Left lung (tissue), 10 donors: ENCODE measurements around the gene DECR2. TPM values are rescaled to one million over a fixed set of nuclear protein-coding genes. Genes with fewer than 3 reads are reported as not detected.
A peak's percentile ranks its signal among the peaks of the same experiment; 100 is the strongest.

Source experiments
- ATAC-seq: fragments of 200-7000 bp; cut with Tn5 transposase; one replicate; pipeline ENCODE4 v1.9.1; 2020; ENCODE audit warnings: moderate library complexity
- DNase-seq, 4 donors: peaks; one replicate each; pipeline ENCODE4 v3.0.0-alpha.2; 2013 to 2020
- H3K27ac ChIP-seq, 2 donors: fragments of 200-600 bp; sonication (generic) in 1 of 2; one replicate each; pipeline versions ENCODE4 v1.5.0 to v1.8.0; 2020 to 2021
- H3K27me3 ChIP-seq, 2 donors: fragments of 200-600 bp; sonication (generic) in 1 of 2; one replicate each; pipeline versions ENCODE4 v1.5.0 to v1.8.0; 2020 to 2021
- H3K36me3 ChIP-seq, 2 donors: fragments of 200-600 bp; sonication (generic) in 1 of 2; one replicate each; pipeline versions ENCODE4 v1.5.0 to v1.8.0; 2020 to 2021
- H3K4me1 ChIP-seq, 2 donors: fragments of 200-600 bp; one replicate each; pipeline ENCODE4 v1.8.0; 2021
- H3K4me3 ChIP-seq, 2 donors: fragments of 200-600 bp; sonication (generic) in 1 of 2; one replicate each; pipeline versions ENCODE4 v1.5.0 to v1.8.0; 2020 to 2021; ENCODE audit warnings: mild to moderate bottlenecking in 1 of 2
- H3K9me3 ChIP-seq, 2 donors: fragments of 200-600 bp; sonication (generic) in 1 of 2; one replicate each; pipeline versions ENCODE4 v1.5.0 to v1.8.0; 2020 to 2021
- CTCF ChIP-seq, 2 donors: fragments of 200-600 bp; sonication (generic) in 1 of 2; IDR thresholded peaks; one replicate each; pipeline versions ENCODE4 v1.5.0 to v1.8.0; 2021; ENCODE audit warnings: antibody characterized with exemption in 2 of 2
- intact Hi-C, 2 donors: fragments of 100-400 bp; cut with DNase I; formaldehyde crosslinking; loops; one replicate each; pipeline versions ENCODE4 v1.11.2 to v1.14.2; 2022
- polyA plus RNA-seq, 6 donors: library from polyadenylated mRNA; unstranded; fragments of 120-200 nt; gene quantifications; one replicate each; pipeline ENCODE4 v1.2.1, GENCODE V29; 2013; ENCODE audit not compliant: insufficient read length in 6 of 6
- total RNA-seq, 2 donors: library from RNA; stranded (reverse); fragmentation: NEBNext Ultra II Directional; extraction: Animal tissue kit (Norgen Biotek cat#: 25700); gene quantifications; one replicate each; pipeline ENCODE4 v1.2.1, GENCODE V29; 2021
- donor health status: DM: no; HTN: yes; CAD: no.
- donor health status: DM: no; HTN: no; CAD: no.

Gene DECR2
- total and polyA plus RNA-seq, 8 donors, result 10.3 to 25.1 (median 16.7) TPM

DNA sequence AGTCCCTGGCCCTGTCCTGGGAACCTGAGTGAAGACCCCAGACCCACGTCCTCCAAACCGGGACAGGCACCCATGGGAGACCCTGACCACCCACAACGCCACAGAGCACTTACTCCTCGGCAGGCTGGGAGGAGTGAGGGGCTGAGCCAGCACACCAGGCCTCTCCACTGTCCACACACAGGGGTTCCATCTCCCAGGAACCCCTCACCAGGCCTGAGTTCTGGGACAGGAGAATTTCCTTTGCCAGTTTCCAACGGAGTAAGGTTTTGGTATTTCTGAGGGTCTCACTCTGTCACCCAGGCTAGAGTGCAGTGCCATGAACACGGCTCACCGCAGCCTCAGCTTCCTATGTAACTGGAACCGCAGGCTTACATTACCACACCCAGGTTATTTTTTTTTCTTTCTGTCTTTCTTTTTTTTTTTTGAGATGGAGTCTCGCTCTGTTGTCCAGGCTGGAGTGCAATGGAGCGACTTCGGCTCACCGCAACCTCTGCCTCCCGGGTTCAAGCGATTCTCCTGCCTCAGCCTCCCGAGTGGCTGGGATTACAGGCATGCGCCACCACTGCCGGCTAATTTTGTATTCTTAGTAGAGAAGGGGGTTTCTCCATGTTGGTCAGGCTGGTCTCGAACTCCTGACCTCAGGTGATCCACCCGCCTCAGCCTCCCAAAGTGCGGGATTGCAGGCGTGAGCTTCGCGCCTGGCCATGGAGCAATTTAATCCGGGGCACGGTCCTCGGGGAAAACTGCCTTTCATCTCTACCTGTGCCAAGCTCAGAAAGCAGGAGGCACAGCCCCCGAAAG, 21.5 kb upstream of the DECR2 start:
- intact Hi-C loops, result no loop called here
- Histone ChIP-seq H3K9me3 (no peaks in the 10 kb centered on the region), H3K4me1 (peaks cover 18 to 46% of the 10 kb centered on the region in 2 donors), H3K27me3 (no peaks in the 10 kb centered on the region), H3K27ac (peak overlapping the region; percentile 46 to 54), H3K36me3 (peaks cover 0 to 27% of the 10 kb centered on the region in 2 donors), H3K4me3 (peak overlapping the region; percentile 77 to 99)
- no peak for TF ChIP-seq CTCF (IDR thresholded peaks at IDR 0.05)
- DNase-seq, result no peak
- ATAC-seq, result no peak

GRCh38 chr16:380762-381011, 21.0 kb upstream of the DECR2 start:
- Histone ChIP-seq H3K27ac (peak overlapping the region in 1 of 2 donors; percentile 79), H3K27me3 (no peaks in the 10 kb centered on the region), H3K36me3 (peaks cover 0 to 22% of the 10 kb centered on the region in 2 donors), H3K4me3 (peak overlapping the region; percentile 77 to 99), H3K4me1 (peaks cover 18 to 46% of the 10 kb centered on the region in 2 donors), H3K9me3 (no peaks in the 10 kb centered on the region)
- intact Hi-C loops, result no loop called here
- ATAC-seq, result peak; percentile 6
- DNase-seq, result peak in 1 of 4 donors; percentile 80
- no peak for TF ChIP-seq CTCF (IDR thresholded peaks at IDR 0.05)

DNA sequence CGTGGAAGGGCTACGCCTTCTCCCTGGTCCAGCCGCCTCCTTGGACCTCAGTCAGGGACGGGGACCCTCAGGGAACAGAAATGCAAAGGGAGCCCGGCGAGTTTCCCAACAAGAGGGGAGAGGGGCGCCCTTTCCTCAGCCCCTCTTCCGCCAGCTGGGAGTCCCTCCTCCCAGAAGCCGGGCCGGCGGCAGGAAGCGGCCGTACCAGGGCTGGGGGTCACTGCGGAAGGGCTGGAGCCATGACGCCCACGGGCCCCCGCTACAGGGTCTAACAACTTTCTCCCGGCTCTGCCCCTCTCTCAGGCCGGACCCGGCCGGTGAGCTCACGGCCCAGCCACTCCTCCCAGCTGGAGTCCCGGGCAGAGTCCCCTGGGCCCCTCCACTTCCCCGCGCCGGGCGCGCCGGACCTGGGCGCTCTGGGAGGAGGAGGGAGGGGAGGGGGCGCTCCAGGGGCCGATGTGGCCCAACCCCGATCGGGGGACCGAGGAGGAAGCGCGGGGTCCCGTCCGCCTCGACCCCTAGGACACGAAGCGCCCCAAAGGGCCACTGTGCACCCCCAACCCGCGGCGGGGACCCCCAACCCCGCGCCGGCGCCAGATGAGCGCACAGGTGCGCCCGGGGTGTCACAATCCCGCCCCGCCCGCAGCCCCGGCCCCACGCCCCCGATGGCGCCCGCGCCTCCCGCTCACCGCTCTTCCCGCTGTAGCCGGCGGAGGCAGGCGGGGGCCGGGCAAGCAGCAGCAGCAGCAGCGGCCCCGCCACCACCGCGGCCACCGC, 20.5 kb upstream of the DECR2 start:
- no peak for TF ChIP-seq CTCF (IDR thresholded peaks at IDR 0.05)
- Histone ChIP-seq H3K36me3 (peaks cover 0 to 16% of the 10 kb centered on the region in 2 donors), H3K27ac (peak overlapping the region; percentile 39 to 79), H3K9me3 (no peaks in the 10 kb centered on the region), H3K27me3 (no peaks in the 10 kb centered on the region), H3K4me3 (peak overlapping the region; percentile 77 to 99), H3K4me1 (peaks cover 18 to 46% of the 10 kb centered on the region in 2 donors)
- ATAC-seq, result peak; percentile 11
- intact Hi-C loops, result no loop called here
- peak in 1 of 4 donors; percentile 89 for DNase-seq

DNA sequence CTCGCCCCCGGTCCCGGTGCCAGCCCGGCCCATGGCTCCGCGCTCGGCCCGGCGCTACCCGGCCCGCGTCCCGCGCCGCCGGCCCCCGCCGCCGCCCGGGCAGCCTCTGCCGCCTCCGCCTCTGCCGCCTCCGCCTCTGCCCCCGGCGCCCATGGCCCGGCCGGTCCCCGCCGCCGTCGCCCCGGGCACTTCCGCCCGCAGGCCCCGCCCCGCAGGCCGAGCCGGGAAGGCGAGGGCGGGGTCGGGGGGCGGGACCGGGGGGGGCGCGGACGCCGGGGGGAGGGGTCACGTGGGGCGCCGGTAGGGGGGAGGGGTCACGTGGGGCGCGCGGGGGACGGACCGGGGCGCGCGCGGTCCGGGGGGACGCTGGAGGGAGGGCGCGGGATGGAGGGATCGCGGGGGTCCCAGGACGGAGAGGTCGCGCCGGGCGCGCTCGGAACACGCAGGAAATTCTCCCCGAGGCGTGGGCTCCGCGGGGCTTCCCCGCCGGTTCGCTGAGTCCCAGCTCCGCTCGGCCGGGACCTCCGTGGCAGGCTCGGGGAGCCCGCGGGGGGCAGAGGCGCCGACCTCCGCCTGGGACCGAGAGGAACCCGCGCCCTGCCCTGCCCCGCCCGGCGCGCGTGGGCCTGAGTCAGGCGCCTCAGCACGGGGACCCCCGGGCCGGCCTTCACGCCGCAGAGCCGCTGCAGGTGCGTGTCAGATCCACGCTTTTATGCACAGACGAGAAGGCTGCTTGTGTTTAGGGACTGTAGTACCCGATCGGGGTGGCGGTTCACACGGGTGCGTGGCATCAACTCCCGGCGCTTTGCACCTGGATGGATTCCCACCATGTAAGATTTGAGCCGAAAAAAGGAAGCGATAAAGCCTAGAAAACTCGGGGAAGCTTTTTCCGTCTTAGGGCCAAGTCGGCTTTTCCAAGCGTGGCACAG, 19.6 kb upstream of the DECR2 start, which contains the start of gene PGAP6:
PGAP6 (minus strand) TSS at position 190 of the 929 bp plus-strand sequence; CDS start at position 33, 157 bp downstream.
- Histone ChIP-seq H3K27ac (peak within 1 kb of the TSS; percentile 69 to 79), H3K9me3 (no peaks in the 10 kb centered on the region), H3K4me3 (peak within 1 kb of the TSS; percentile 77 to 99), H3K4me1 (peaks cover 18 to 46% of the 10 kb centered on the region in 2 donors), H3K27me3 (no peaks in the 10 kb centered on the region), H3K36me3 (peaks cover 0 to 8% of the 10 kb centered on the region in 2 donors)
- DNase-seq, result peak in 2 of 4 donors; percentile 59 to 92
- TF ChIP-seq CTCF (IDR thresholded peaks at IDR 0.05), result no peak
- intact Hi-C loops, result no loop called here
- peak; percentile 51 for ATAC-seq
